HEK293T (cell line): ENCODE data around the gene CEP57L1.

Experiments
- ARNT ChIP-seq: fragments of 450-650 bp; IDR thresholded peaks from 2 replicates; pipeline ENCODE4 v1.6.1; 2017; ENCODE audit warnings: mild to moderate bottlenecking
- SP1 ChIP-seq: fragments of 450-650 bp; IDR thresholded peaks from 2 replicates; pipeline ENCODE4 v1.6.1; 2017
- TARDBP ChIP-seq: fragments of 450-650 bp; IDR thresholded peaks from 2 replicates; pipeline ENCODE4 v1.6.1; 2016

DNA sequence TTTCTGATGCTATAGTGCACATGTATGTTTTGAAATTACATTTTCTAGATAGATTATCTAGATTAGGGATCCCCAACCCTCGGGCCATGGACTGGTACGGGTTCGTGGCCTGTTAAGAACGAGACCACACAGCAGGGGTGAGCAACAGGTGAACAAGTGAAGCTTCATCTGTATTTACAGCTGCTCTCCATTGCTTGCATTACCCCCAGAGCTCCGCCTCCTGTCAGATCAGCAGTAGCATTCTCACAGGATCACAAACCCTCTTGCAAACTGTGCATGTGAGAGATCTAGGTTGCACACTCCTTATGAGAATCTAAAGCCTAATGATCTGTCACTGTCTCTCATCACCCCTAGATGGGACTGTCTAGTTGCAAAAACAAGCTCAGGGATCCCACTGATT is 10.4 kb downstream of the CEP57L1 start:
- TF ChIP-seq SP1 (no peak), TARDBP (no peak), ARNT (no peak)
